Activated naive CD8-positive, alpha-beta T cell treated with anti-CD3 and anti-CD28 coated beads for 36 hours (primary cell): ENCODE results near the gene SLC17A7. TPM values are rescaled to one million over a fixed set of nuclear protein-coding genes. Genes with fewer than 3 reads are reported as not detected.
"Not testable (repeated sequence)": the region's sequence is repeated elsewhere in the genome, so short reads cannot be mapped to it uniquely, and the experiment has no call there.

Source experiments
- DNase-seq: peaks from one replicate; pipeline ENCODE4 v3.0.0; 2021
- H3K27ac Mint-ChIP-seq: one replicate; pipeline ENCODE4 v1.8.0; 2022; ENCODE audit warnings: mild to moderate bottlenecking, moderate library complexity, mixed read lengths
- H3K27me3 Mint-ChIP-seq: one replicate; pipeline ENCODE4 v1.8.0; 2022; ENCODE audit warnings: mild to moderate bottlenecking, mixed read lengths
- H3K36me3 Mint-ChIP-seq: one replicate; pipeline ENCODE4 v1.8.0; 2021; ENCODE audit warnings: mild to moderate bottlenecking, mixed read lengths
- H3K4me1 Mint-ChIP-seq: one replicate; pipeline ENCODE4 v1.8.0; 2021; ENCODE audit warnings: mixed read lengths
- H3K4me3 Mint-ChIP-seq: one replicate; pipeline ENCODE4 v1.8.0; 2022; ENCODE audit warnings: mild to moderate bottlenecking, moderate library complexity, mixed read lengths
- H3K9me3 Mint-ChIP-seq: one replicate; pipeline ENCODE4 v1.8.0; 2022; ENCODE audit warnings: mixed read lengths
- total RNA-seq, 2 experiments: library from RNA; stranded (reverse); gene quantifications; one replicate each; pipeline ENCODE4 v1.2.3, GENCODE V29; 2021

The SLC17A7 gene
- total RNA-seq, 2 experiments from 2014 or later: not detected

- H3K27me3 Mint-ChIP-seq: no peaks in the 10 kb centered on the region
- no peak for DNase-seq
- H3K36me3 Mint-ChIP-seq: peaks cover 10% of the 10 kb centered on the region
- no peaks in the 10 kb centered on the region for H3K9me3 Mint-ChIP-seq
- no peak overlapping the region for H3K27ac Mint-ChIP-seq
- no peak overlapping the region for H3K4me3 Mint-ChIP-seq
- peaks cover 6% of the 10 kb centered on the region for H3K4me1 Mint-ChIP-seq
Measured at GRCh38 chr19:49459388-49459787, 18.1 kb upstream of the SLC17A7 start.

- Mint-ChIP-seq H3K9me3 (no peaks in the 10 kb centered on the region), H3K27ac (no peak overlapping the region), H3K4me3 (no peak overlapping the region)
Measured at GRCh38 chr19:49458567-49458903, 17.2 kb upstream of the SLC17A7 start.

GRCh38 chr19:49456326-49456725, 15.0 kb upstream of the SLC17A7 start:
- DNase-seq: no peak
- peaks cover 16% of the 10 kb centered on the region for H3K36me3 Mint-ChIP-seq
- H3K9me3 Mint-ChIP-seq: no peaks in the 10 kb centered on the region
- H3K4me3 Mint-ChIP-seq: no peak overlapping the region
- H3K4me1 Mint-ChIP-seq: peaks cover 22% of the 10 kb centered on the region
- H3K27ac Mint-ChIP-seq: peak overlapping the region; percentile 28
- no peaks in the 10 kb centered on the region for H3K27me3 Mint-ChIP-seq

More at GRCh38 chr19:49458567-49458903, 17.2 kb upstream of the SLC17A7 start:
- H3K27me3 Mint-ChIP-seq: no peaks in the 10 kb centered on the region
- DNase-seq: no peak
- H3K4me1 Mint-ChIP-seq: peaks cover 10% of the 10 kb centered on the region
- H3K36me3 Mint-ChIP-seq: peaks cover 12% of the 10 kb centered on the region

GRCh38 chr19:49455773-49456172, 14.4 kb upstream of the SLC17A7 start:
- no peaks in the 10 kb centered on the region for H3K27me3 Mint-ChIP-seq
- DNase-seq: no peak
- no peak overlapping the region for H3K4me3 Mint-ChIP-seq
- no peaks in the 10 kb centered on the region for H3K9me3 Mint-ChIP-seq
- H3K36me3 Mint-ChIP-seq: peaks cover 17% of the 10 kb centered on the region
- peaks cover 22% of the 10 kb centered on the region for H3K4me1 Mint-ChIP-seq
- H3K27ac Mint-ChIP-seq: peak overlapping the region; percentile 28

- Mint-ChIP-seq H3K27me3 (no peaks in the 10 kb centered on the region), H3K36me3 (peaks cover 22% of the 10 kb centered on the region), H3K27ac (peak overlapping the region; percentile 100), H3K4me3 (peak overlapping the region; percentile 99), H3K9me3 (no peaks in the 10 kb centered on the region), H3K4me1 (peaks cover 34% of the 10 kb centered on the region)
- no peak for DNase-seq
Measured at GRCh38 chr19:49453757-49454240, 12.5 kb upstream of the SLC17A7 start.

- H3K36me3 Mint-ChIP-seq: peaks cover 28% of the 10 kb centered on the region
- H3K4me3 Mint-ChIP-seq: peak within 1 kb of the TSS; percentile 99
- H3K27ac Mint-ChIP-seq: peak within 1 kb of the TSS; percentile 100
Measured at GRCh38 chr19:49453013-49453756, 11.9 kb upstream of the SLC17A7 start, which contains the start of gene ALDH16A1. Gene ALDH16A1, plus strand, starts transcription at chr19:49453225. Its CDS starts 107 bp downstream, at chr19:49453332.

GRCh38 chr19:49451430-49452181, 10.3 kb upstream of the SLC17A7 start, which contains the start of gene PIH1D1:
Gene PIH1D1, minus strand, starts transcription at chr19:49451814. Its CDS starts 240 bp downstream, at chr19:49451574.
- DNase-seq: peak; percentile 93
- Mint-ChIP-seq H3K4me1 (peaks cover 41% of the 10 kb centered on the region), H3K27ac (peak within 1 kb of the TSS; percentile 100), H3K27me3 (no peaks in the 10 kb centered on the region), H3K9me3 (no peaks in the 10 kb centered on the region), H3K36me3 (peaks cover 29% of the 10 kb centered on the region), H3K4me3 (peak within 1 kb of the TSS; percentile 99)

More at GRCh38 chr19:49453013-49453756, 11.9 kb upstream of the SLC17A7 start, which contains the start of gene ALDH16A1:
- Mint-ChIP-seq H3K4me1 (peaks cover 39% of the 10 kb centered on the region), H3K9me3 (no peaks in the 10 kb centered on the region), H3K27me3 (no peaks in the 10 kb centered on the region)
- peak; percentile 99 for DNase-seq

- H3K4me1 Mint-ChIP-seq: peaks cover 37% of the 10 kb centered on the region
- no peaks in the 10 kb centered on the region for H3K9me3 Mint-ChIP-seq
- H3K27me3 Mint-ChIP-seq: no peaks in the 10 kb centered on the region
- peaks cover 30% of the 10 kb centered on the region for H3K36me3 Mint-ChIP-seq
- peak overlapping the region; percentile 100 for H3K27ac Mint-ChIP-seq
- peak overlapping the region; percentile 99 for H3K4me3 Mint-ChIP-seq
- DNase-seq: no peak
Measured at GRCh38 chr19:49450405-49450804, 9.1 kb upstream of the SLC17A7 start.

GRCh38 chr19:49448432-49448786, 7.1 kb upstream of the SLC17A7 start:
- Mint-ChIP-seq H3K27me3 (no peaks in the 10 kb centered on the region), H3K36me3 (peaks cover 26% of the 10 kb centered on the region), H3K4me1 (peaks cover 38% of the 10 kb centered on the region), H3K4me3 (peak overlapping the region; percentile 30), H3K27ac (peak overlapping the region; percentile 54), H3K9me3 (no peaks in the 10 kb centered on the region)
- no peak for DNase-seq

- Mint-ChIP-seq H3K27me3 (peaks cover 5% of the 10 kb centered on the region), H3K27ac (peak overlapping the region; percentile 54), H3K36me3 (peaks cover 26% of the 10 kb centered on the region), H3K4me3 (no peak overlapping the region), H3K9me3 (no peaks in the 10 kb centered on the region), H3K4me1 (peaks cover 37% of the 10 kb centered on the region)
- peak; percentile 60 for DNase-seq
Measured at GRCh38 chr19:49447485-49448431, 6.4 kb upstream of the SLC17A7 start.

- DNase-seq: no peak
- H3K9me3 Mint-ChIP-seq: no peaks in the 10 kb centered on the region
- H3K36me3 Mint-ChIP-seq: peaks cover 21% of the 10 kb centered on the region
- H3K4me3 Mint-ChIP-seq: no peak overlapping the region
- H3K27ac Mint-ChIP-seq: peak overlapping the region; percentile 69
- H3K27me3 Mint-ChIP-seq: peaks cover 21% of the 10 kb centered on the region
- peaks cover 37% of the 10 kb centered on the region for H3K4me1 Mint-ChIP-seq
Measured at GRCh38 chr19:49445997-49446396, 4.7 kb upstream of the SLC17A7 start.

GRCh38 chr19:49444100-49444700, 2.9 kb upstream of the SLC17A7 start:
- Mint-ChIP-seq H3K4me1 (peaks cover 29% of the 10 kb centered on the region), H3K4me3 (peak overlapping the region; percentile 79), H3K27me3 (peaks cover 39% of the 10 kb centered on the region), H3K36me3 (peaks cover 12% of the 10 kb centered on the region)
- not testable (repeated sequence) for DNase-seq, H3K27ac Mint-ChIP-seq, H3K9me3 Mint-ChIP-seq

- Mint-ChIP-seq H3K36me3 (peaks cover 9% of the 10 kb centered on the region), H3K27me3 (peaks cover 46% of the 10 kb centered on the region)
Measured at GRCh38 chr19:49443366-49444099, 2.2 kb upstream of the SLC17A7 start.

More at GRCh38 chr19:49443366-49444099, 2.2 kb upstream of the SLC17A7 start:
- DNase-seq: peak; percentile 95
- Mint-ChIP-seq H3K4me1 (peaks cover 27% of the 10 kb centered on the region), H3K27ac (peak overlapping the region; percentile 86), H3K9me3 (no peaks in the 10 kb centered on the region), H3K4me3 (peak overlapping the region; percentile 79)
